Measurements from ENCODE around the gene HTR7. TPM values are rescaled to one million over a fixed set of nuclear protein-coding genes. Genes with fewer than 3 reads are reported as not detected.

HTR7 gene
- total and polyA plus RNA-seq, 2 of the 8 experiments (the other 6 are each of a cell fraction or from before 2014, with no cell fraction given): 22.9 to 24.6 TPM

DNA sequence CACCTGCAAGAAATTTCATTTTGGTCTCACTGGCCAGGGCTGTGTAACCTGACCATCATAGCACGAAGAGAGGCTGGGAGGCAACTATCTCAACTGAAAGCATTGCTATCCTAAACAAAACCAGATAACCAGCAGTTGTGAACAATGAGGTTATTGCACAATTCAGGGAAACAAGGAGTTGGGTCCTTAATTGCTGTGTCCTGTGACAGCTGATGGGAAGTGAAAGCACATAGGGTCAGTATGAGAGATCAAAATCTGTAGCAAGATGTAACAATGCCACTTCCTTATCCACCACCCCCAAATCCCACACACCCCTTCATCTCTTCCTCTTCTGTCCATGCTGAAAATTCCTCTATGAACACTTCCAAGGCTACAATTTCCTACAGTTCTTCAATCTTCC lies 80.2 kb downstream of the HTR7 start:
- WGBS, 2 experiments (ENCODE audit: extremely low coverage in 1 of 2, insufficient coverage in 1 of 2, insufficient read length in 1 of 2, insufficient replicate concordance in 2 of 2, low coverage in 1 of 2, low lambda C conversion rate in 2 of 2, missing lambda C conversion rate in 1 of 2): 87% methylated on average over 1 of the region's 1 CpG; no CpG with 5 or more reads in 1 of the 2 experiments
- Histone ChIP-seq H3K14ac (ENCODE audit: insufficient read length) (no peak overlapping the region), H3K36me3 (ENCODE audit: control insufficient read depth in 2 of 4, insufficient read depth in 4 of 4, low read length in 3 of 4) (no peaks in the 10 kb centered on the region), H3K79me1 (ENCODE audit: low read depth, low read length) (no peaks in the 10 kb centered on the region), H4K8ac (ENCODE audit: extremely low read depth, insufficient read depth, low read length) (no peak overlapping the region), H2BK120ac (replicated peaks; ENCODE audit: low read depth, low read length) (no peak overlapping the region), H4K20me1 (replicated peaks in 1 of 2; ENCODE audit: control insufficient read depth in 1 of 2, insufficient read depth in 2 of 2, low read length in 2 of 2) (no peaks in the 10 kb centered on the region), H3K4me1 (replicated peaks in 1 of 4; ENCODE audit: control insufficient read depth in 3 of 4, insufficient read depth in 4 of 4, low read length in 3 of 4) (peaks cover 0 to 10% (median 4%) of the 10 kb centered on the region in 4 experiments; a peak in 4 of 7 replicates), H3K56ac (replicated peaks; ENCODE audit: insufficient read length, low read depth, low read length) (no peak overlapping the region), H2AK5ac (ENCODE audit: low read depth, low read length) (no peak overlapping the region), H3K27me3 (replicated peaks in 1 of 4; ENCODE audit: control insufficient read depth in 3 of 4, extremely low read depth in 1 of 4, insufficient read depth in 3 of 4, low read length in 3 of 4) (no peaks in the 10 kb centered on the region), H2BK15ac (ENCODE audit: low read length) (no peak overlapping the region), H2BK20ac (ENCODE audit: low read length) (no peak overlapping the region), H3K9ac (replicated peaks in 1 of 4; ENCODE audit: extremely low read depth in 1 of 4, low read depth in 3 of 4, low read length in 3 of 4) (no peak overlapping the region), H3K9me3 (ENCODE audit: insufficient read depth in 2 of 2, low read depth in 1 of 2, low read length in 1 of 2) (no peaks in the 10 kb centered on the region), H3K23ac (ENCODE audit: insufficient read length) (no peak overlapping the region), H3K27ac (ENCODE audit: low read depth, low read length) (no peak overlapping the region), H3K4ac (replicated peaks; ENCODE audit: insufficient read length, low read depth, low read length) (no peak overlapping the region), H2BK12ac (ENCODE audit: low read depth, low read length) (no peak overlapping the region), H4K91ac (replicated peaks; ENCODE audit: insufficient read length, low read length) (no peak overlapping the region), H2AFZ (ENCODE audit: low read length) (no peak overlapping the region), H3K4me2 (ENCODE audit: insufficient read depth in 1 of 2, low read depth in 2 of 2, low read length in 2 of 2) (no peak overlapping the region), H2BK5ac (ENCODE audit: low read depth, low read length) (no peak overlapping the region), H4K5ac (ENCODE audit: insufficient read length, low read depth, low read length) (no peak overlapping the region), H3K23me2 (ENCODE audit: low read depth, low read length) (no peaks in the 10 kb centered on the region), H3K79me2 (ENCODE audit: control insufficient read depth in 1 of 2, insufficient read depth in 2 of 2, low read length in 2 of 2) (peaks cover 0 to 75% of the 10 kb centered on the region in 2 experiments; a peak in 2 of 4 replicates), H3K4me3 (ENCODE audit: extremely low read depth in 1 of 4, insufficient read depth in 2 of 4, low read depth in 3 of 4, low read length in 4 of 4) (no peak overlapping the region), H3K18ac (ENCODE audit: extremely low read depth, low read length) (no peak overlapping the region)
- TF ChIP-seq CEBPB (IDR thresholded peaks at IDR 0.05; ENCODE audit: low read depth, low read length) (0 out of 2 replicates have a peak, but pooled peaks have one; percentile 23), RNF2 (IDR thresholded peaks at IDR 0.05; ENCODE audit: borderline replicate concordance, low read depth, low read length, missing control alignments, poor library complexity, severe bottlenecking) (no peak)
- POLR2A ChIA-PET (ENCODE audit: partially characterized antibody): no interaction called here
- DNase-seq (ENCODE audit: low read depth in 1 of 2, low spot score in 2 of 2) (no peak), FAIRE-seq (no peak)
- CTCF ChIA-PET (ENCODE audit: partially characterized antibody): interaction anchor here (1.2 to 5.7 kb wide), 8 partner anchors 10 to 86 kb away, joined by 3 to 48 read pairs (median 6); no protein-coding TSS in a partner anchor
